ENCODE measurements around the gene NLRX1.

Gene NLRX1

GRCh38 chr11:119229288-119229672, 60.8 kb downstream of the NLRX1 start:
- TF ChIP-seq CTCF (IDR thresholded peaks at IDR 0.05; ENCODE audit: control insufficient read depth, extremely low read depth, insufficient read depth), result no peak
- no peak overlapping the region for H3K4me3 ChIP-seq (ENCODE audit: low read depth, low read length)
- no peak for DNase-seq (ENCODE audit: low read depth)

GRCh38 chr11:119229741-119230140, 61.2 kb downstream of the NLRX1 start:
- no peak for TF ChIP-seq CTCF (IDR thresholded peaks at IDR 0.05; ENCODE audit: control insufficient read depth, extremely low read depth, insufficient read depth)
- no peak overlapping the region for H3K4me3 ChIP-seq (ENCODE audit: low read depth, low read length)
- DNase-seq (ENCODE audit: low read depth), result no peak

All from LNCaP clone FGC (cell line).